NCI-H345 (cell line): ENCODE results near the gene GNPDA2.
A peak's percentile ranks its signal among the peaks of the same experiment; 100 is the strongest.
"Not testable (repeated sequence)": the region's sequence is repeated elsewhere in the genome, so short reads cannot be mapped to it uniquely, and the experiment has no call there.

Source experiments
- DNase-seq: peaks from one replicate; lab custom pipeline; 2025; lab: John Stamatoyannopoulos, UW

GNPDA2 gene

GRCh38 chr4:44726038-44726871, at the start of gene GNPDA2:
TSS of gene GNPDA2 (minus strand) at chr4:44726556. CDS start at chr4:44722207, 4,349 bp downstream.
- DNase-seq = peak; percentile 84

GRCh38 chr4:44772340-44772739, 46.0 kb upstream of the GNPDA2 start:
- no peak for DNase-seq

GRCh38 chr4:44771789-44772188, 45.4 kb upstream of the GNPDA2 start:
- DNase-seq = no peak

- DNase-seq = no peak
These were observed 40.1 kb upstream of the GNPDA2 start for GRCh38 chr4:44766453-44766852.

- DNase-seq = no peak
These were observed 38.8 kb upstream of the GNPDA2 start for GRCh38 chr4:44765116-44765515.

GRCh38 chr4:44761306-44761705, 35.0 kb upstream of the GNPDA2 start:
- no peak for DNase-seq

- peak; percentile 12 for DNase-seq
These were observed 34.0 kb upstream of the GNPDA2 start for GRCh38 chr4:44760142-44760898.

GRCh38 chr4:44756559-44756958, 30.2 kb upstream of the GNPDA2 start:
- DNase-seq = no peak

- no peak for DNase-seq
These were observed 13.8 kb upstream of the GNPDA2 start for GRCh38 chr4:44740201-44740600.

GRCh38 chr4:44738615-44739014, 12.3 kb upstream of the GNPDA2 start:
- DNase-seq = no peak

- no peak for DNase-seq
These were observed 10.5 kb upstream of the GNPDA2 start for GRCh38 chr4:44736900-44737299.

GRCh38 chr4:44728694-44729093, 2.3 kb upstream of the GNPDA2 start:
- DNase-seq = not testable (repeated sequence)

- no peak for DNase-seq
These were observed 1.1 kb upstream of the GNPDA2 start for GRCh38 chr4:44727471-44727870.

- DNase-seq = no peak
These were observed 674 bp downstream of the GNPDA2 start for GRCh38 chr4:44725726-44726037.

GRCh38 chr4:44725166-44725565, 1.2 kb downstream of the GNPDA2 start:
- no peak for DNase-seq

- DNase-seq = no peak
These were observed 4.4 kb downstream of the GNPDA2 start for GRCh38 chr4:44722001-44722400.

- no peak for DNase-seq
These were observed 6.0 kb downstream of the GNPDA2 start for GRCh38 chr4:44720371-44720770.

GRCh38 chr4:44716597-44716996, 9.8 kb downstream of the GNPDA2 start:
- no peak for DNase-seq

- DNase-seq = no peak
These were observed 13.2 kb downstream of the GNPDA2 start for GRCh38 chr4:44713125-44713524.

- DNase-seq = no peak
These were observed 21.7 kb downstream of the GNPDA2 start for GRCh38 chr4:44704673-44705072.

GRCh38 chr4:44701037-44701436, 25.3 kb downstream of the GNPDA2 start:
- DNase-seq = no peak

- no peak for DNase-seq
These were observed 25.9 kb downstream of the GNPDA2 start for GRCh38 chr4:44700427-44700826.

- no peak for DNase-seq
These were observed 41.7 kb downstream of the GNPDA2 start for GRCh38 chr4:44684648-44685047.
